ENCODE results near the gene TBC1D24.
"Not testable (repeated sequence)": the region's sequence is repeated elsewhere in the genome, so short reads cannot be mapped to it uniquely, and the experiment has no call there.

TBC1D24 gene

DNA sequence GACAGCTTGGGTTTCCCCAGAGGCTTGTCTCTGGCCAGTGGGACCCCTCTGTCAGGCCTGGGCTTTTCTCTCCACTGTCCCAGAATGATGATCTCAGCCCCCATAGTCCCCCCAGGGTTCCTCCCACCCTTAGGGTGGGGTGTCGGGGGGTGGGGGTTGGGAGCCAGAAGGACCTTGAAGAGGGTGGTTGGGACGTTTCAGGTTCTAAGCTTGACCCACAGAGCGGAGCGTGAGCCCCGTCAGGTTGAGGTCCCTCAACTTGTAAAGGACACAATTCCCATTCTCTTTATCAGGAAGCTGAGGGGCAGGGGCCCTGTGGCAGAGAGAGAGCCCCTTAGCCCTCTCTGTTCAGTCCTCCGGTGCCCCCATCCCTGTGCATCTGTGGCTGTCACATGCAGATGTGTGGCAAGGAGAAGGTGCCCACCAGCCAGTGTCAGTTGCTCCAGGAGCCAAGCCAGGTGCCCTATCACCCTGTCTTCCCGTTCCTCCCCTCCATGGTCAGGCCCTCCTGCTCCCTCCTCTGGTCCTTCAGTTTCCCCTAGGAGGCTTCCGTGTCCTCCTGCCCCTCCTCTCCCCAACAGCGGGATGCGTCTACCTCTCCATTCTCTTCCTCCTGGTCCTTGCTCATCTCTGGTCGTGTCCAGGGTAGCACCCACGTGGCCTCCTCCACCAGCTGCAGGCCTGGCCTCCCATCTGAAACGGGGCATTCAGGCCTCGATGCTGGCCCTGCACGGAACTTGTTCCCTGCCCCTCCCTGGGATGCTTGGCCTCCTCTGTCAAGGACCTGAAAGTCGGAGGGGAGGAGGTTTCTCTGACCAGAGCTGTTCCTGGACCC is 5.3 kb upstream of the TBC1D24 start:
- no peak for DNase-seq

- DNase-seq = no peak
Measured at GRCh38 chr16:2470234-2470601, 4.7 kb upstream of the TBC1D24 start.

- DNase-seq = no peak
Measured at GRCh38 chr16:2470603-2471015, 4.3 kb upstream of the TBC1D24 start.

GRCh38 chr16:2471016-2471652 is 3.8 kb upstream of the TBC1D24 start, which contains the start of gene NTN3:
Gene NTN3 (plus strand): TSS chr16:2471297. CDS start chr16:2471702, 405 bp downstream.
- no peak for DNase-seq

DNA sequence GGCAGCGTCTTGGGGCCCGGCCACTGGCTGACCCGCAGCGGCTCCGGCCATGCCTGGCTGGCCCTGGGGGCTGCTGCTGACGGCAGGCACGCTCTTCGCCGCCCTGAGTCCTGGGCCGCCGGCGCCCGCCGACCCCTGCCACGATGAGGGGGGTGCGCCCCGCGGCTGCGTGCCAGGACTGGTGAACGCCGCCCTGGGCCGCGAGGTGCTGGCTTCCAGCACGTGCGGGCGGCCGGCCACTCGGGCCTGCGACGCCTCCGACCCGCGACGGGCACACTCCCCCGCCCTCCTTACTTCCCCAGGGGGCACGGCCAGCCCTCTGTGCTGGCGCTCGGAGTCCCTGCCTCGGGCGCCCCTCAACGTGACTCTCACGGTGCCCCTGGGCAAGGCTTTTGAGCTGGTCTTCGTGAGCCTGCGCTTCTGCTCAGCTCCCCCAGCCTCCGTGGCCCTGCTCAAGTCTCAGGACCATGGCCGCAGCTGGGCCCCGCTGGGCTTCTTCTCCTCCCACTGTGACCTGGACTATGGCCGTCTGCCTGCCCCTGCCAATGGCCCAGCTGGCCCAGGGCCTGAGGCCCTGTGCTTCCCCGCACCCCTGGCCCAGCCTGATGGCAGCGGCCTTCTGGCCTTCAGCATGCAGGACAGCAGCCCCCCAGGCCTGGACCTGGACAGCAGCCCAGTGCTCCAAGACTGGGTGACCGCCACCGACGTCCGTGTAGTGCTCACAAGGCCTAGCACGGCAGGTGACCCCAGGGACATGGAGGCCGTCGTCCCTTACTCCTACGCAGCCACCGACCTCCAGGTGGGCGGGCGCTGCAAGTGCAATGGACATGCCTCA is 3.1 kb upstream of the TBC1D24 start:
- no peak for DNase-seq

GRCh38 chr16:2472488-2472864 is 2.5 kb upstream of the TBC1D24 start:
- no peak for DNase-seq

GRCh38 chr16:2472885-2473445 is 2.0 kb upstream of the TBC1D24 start:
- DNase-seq = no peak

DNA sequence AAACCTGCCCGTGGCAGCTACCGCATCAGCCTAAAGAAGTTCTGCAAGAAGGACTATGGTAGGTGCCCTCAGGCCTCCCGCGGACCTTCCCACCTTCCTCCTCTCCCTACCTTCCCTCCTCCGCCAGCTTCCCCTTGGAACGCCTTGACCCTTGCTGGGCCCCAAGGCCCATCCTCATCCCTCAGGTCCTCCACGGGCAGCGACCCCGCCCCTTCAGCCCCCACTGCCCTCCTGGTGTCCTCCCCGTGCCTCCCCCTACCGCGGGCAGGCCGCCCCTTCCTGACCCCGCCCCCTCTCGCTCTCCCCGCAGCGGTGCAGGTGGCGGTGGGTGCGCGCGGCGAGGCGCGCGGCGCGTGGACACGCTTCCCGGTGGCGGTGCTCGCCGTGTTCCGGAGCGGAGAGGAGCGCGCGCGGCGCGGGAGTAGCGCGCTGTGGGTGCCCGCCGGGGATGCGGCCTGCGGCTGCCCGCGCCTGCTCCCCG is 1.4 kb upstream of the TBC1D24 start:
- no peak for DNase-seq

GRCh38 chr16:2473999-2474876 is 689 bp upstream of the TBC1D24 start:
- DNase-seq = peak; percentile 19

GRCh38 chr16:2475413-2476344 is 752 bp downstream of the TBC1D24 start:
- no peak for DNase-seq

DNA sequence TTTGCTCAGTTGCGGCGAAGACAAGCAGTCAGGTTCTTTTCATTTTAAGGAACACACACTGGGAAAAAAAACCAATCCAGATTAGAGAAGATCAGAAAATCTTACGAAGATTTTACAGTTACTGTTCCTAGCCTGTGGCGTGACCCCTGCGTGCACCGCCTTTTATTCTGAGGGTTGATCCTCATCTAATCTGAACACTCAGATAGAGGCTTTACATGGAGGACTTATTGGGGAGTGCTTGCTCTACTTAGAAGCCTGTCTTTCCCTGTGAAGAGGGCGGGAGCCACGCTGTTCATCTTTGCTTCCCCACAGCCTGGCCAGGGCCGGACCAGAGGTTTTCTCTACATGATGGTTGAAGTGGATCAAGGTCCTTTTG is 1.4 kb downstream of the TBC1D24 start:
- DNase-seq = no peak

GRCh38 chr16:2476741-2477140 is 1.8 kb downstream of the TBC1D24 start:
- no peak for DNase-seq

- DNase-seq = no peak
Measured at GRCh38 chr16:2477327-2477726, 2.4 kb downstream of the TBC1D24 start.

DNA sequence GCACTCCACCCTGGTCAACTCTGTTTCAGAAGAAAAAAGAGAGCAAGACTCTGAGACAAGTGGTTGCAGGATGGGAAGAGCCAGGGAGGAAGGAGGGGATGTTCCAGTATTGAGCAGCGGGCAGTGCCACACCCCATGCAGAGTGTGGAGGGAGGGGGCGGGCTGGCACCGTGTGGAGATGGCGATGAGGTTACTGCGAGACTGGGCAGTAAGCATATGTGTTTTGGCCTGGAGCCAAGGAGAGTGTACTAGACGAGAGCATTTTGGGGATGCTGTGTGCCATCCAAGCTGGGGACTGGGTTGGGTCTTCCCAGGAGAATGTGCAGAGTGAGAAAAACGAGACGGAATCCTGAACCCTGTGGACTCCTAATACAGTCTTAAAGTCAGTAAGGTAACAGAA is 3.4 kb downstream of the TBC1D24 start:
- DNase-seq = no peak

DNA sequence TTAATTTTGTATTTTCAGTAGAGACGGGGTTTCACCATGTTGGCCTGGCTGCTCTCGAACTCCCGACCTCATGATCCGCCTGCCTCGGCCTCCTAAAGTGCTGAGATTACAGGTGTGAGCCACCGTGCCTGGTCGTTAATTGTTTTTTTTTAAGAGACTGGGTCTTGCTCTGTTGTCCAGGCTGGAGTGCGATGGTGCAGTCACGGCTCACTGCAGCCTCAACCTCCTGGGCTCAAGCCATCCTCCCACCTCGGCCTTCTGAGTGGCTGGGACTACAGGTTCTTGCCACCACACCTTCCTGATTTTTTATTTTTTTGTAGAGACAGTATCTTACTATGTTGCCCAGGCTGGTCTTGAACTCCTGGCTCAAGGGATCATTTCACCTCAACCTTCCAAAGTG is 5.1 kb downstream of the TBC1D24 start:
- DNase-seq = not testable (repeated sequence)

GRCh38 chr16:2480948-2481347 is 6.0 kb downstream of the TBC1D24 start:
- DNase-seq = no peak

GRCh38 chr16:2481676-2482075 is 6.7 kb downstream of the TBC1D24 start:
- DNase-seq = no peak

DNA sequence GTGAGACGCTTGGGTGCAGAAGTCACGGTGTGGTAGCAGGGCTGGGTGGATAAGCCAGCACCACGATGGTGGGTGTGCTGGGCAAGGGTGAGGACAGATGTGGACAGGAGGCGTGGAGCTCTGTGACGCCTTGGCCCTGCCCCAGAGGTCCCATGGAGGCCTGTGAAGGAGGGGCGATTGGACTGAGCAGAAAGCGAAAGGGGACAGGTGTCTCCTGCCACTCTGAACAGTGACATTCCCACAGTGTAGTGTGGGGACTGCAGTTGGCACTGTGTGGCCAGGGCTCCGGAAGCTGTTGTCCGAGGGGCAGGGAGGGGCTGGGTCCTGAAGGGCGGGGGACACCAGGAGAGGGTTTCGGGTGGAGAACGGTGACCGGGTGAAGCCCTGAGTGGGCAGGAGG is 7.3 kb downstream of the TBC1D24 start:
- DNase-seq = no peak

DNA sequence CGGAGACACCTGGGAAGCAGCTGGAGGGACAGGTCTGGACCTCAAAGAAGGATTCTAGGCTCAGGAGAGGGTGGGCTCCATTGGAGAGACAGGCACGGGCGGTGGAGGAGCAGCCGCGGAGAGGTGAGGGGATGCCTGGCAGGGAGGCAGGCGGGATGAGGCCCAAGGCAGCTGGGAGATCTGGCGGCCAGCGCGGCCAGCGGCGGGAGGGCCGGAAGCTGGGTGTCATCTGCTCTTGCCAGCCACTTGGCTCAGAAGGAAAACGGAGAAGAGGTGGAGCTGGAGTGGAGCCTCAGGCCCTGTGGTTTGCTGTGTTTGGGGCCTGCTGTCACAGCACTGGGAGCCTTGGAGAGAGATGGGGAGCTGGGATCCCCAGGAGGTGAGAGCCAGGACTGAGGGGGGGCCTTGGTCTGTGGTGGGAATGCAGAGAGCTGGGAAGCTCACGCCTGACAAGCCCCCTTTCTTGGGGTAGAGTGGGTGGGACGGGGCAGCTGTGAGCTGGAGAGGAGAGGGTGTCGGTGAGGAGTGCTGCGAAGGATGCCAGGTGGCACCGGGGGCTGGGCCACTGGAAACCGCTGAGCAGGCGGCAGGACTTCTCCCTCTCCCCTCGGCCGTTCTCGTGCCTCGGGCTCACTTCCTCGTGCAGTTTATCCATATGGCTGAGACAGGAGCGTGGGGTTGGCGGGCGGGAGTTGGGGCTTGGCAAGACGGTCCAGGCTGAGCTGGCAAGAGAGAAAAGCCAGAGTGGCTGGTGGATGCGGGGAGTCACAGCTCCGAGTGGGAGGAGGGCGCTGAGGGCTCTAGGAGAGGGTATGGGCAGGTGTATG is 8.0 kb downstream of the TBC1D24 start:
- no peak for DNase-seq

All from T1000 (cell line).